GM12873 (cell line): ENCODE measurements around the gene GINS3.

Source experiments
- CTCF ChIP-seq: IDR thresholded peaks from 2 replicates; pipeline ENCODE4 v1.5.1; 2012; ENCODE audit warnings: low read depth, mild to moderate bottlenecking, moderate library complexity, low read length, control low read depth; ENCODE audit not compliant: insufficient read depth; ENCODE audit errors: missing control alignments

GINS3 gene

GRCh38 chr16:58392215-58393137 is at the start of gene GINS3:
GINS3 (plus strand) TSS chr16:58392471; CDS start chr16:58392602, 131 bp downstream.
- no peak for TF ChIP-seq CTCF

- no peak for TF ChIP-seq CTCF
Observed at GRCh38 chr16:58343562-58343961, 48.7 kb upstream of the GINS3 start.

- no peak for TF ChIP-seq CTCF
Observed at GRCh38 chr16:58345574-58346354, 46.5 kb upstream of the GINS3 start.

GRCh38 chr16:58346831-58347371 is 45.4 kb upstream of the GINS3 start:
- TF ChIP-seq CTCF: no peak

GRCh38 chr16:58348986-58349385 is 43.3 kb upstream of the GINS3 start:
- no peak for TF ChIP-seq CTCF

GRCh38 chr16:58352690-58353089 is 39.6 kb upstream of the GINS3 start:
- no peak for TF ChIP-seq CTCF
